GM19193 (cell line): Measurements from ENCODE around the gene ZDHHC1.

Source experiments
- POLR2A ChIP-seq: IDR thresholded peaks from 4 replicates; pipeline ENCODE4 v1.6.1; 2011; ENCODE audit not compliant: insufficient read depth, insufficient read length; ENCODE audit errors: extremely low read depth

ZDHHC1 gene

DNA sequence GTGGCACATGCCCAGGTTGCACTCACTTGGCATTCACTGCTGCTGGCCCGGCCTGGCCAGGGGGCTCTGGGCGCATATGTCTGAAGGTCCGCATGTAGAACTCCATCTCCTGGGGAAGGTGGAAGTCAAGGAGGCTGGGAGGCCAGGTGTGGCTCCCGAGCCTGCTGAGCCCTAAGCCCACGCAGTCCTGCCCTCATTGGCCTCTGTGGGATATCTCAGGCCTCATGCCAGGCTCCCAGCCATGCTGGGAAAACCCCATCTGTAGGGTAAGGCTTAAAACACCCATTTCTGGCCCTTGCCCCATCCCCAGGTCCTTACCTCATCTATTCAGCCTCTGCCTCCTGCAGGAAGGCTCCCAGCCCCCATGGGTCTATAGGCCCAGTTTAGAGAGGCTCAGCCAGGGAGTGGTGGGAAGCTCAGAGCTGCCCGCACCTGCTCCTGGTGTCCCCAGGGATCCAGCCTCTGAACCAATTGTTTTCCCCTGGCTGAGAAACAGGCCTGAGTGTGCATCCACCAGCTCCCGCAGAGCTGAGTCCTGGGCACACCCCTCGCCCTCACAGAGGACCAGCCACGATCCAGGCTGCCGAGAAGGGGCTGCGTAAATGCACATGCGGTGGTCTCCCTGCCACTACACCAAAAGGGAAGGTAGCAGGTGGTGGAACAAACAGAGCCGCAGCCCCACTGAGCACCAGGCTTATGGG, 20.7 kb downstream of the ZDHHC1 start:
- TF ChIP-seq POLR2A: no peak

DNA sequence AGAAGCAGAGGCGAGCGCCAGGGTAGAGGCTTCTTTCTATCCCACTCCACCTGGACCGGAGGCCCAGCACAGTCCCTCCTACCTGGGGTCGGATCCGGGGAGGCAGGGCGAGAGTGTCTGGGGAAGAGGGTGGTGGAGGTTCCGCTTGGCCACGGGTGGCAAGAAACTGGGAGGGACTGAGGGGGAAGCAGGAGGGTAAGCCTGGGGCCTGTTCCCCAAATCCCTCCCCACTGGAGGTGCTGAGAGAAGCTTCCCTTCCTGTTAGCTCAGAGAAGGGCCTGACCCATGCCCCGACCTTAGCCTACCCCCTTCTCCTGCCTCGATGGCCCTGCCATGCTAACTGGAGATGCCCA, 21.2 kb downstream of the ZDHHC1 start:
- TF ChIP-seq POLR2A: no peak

DNA sequence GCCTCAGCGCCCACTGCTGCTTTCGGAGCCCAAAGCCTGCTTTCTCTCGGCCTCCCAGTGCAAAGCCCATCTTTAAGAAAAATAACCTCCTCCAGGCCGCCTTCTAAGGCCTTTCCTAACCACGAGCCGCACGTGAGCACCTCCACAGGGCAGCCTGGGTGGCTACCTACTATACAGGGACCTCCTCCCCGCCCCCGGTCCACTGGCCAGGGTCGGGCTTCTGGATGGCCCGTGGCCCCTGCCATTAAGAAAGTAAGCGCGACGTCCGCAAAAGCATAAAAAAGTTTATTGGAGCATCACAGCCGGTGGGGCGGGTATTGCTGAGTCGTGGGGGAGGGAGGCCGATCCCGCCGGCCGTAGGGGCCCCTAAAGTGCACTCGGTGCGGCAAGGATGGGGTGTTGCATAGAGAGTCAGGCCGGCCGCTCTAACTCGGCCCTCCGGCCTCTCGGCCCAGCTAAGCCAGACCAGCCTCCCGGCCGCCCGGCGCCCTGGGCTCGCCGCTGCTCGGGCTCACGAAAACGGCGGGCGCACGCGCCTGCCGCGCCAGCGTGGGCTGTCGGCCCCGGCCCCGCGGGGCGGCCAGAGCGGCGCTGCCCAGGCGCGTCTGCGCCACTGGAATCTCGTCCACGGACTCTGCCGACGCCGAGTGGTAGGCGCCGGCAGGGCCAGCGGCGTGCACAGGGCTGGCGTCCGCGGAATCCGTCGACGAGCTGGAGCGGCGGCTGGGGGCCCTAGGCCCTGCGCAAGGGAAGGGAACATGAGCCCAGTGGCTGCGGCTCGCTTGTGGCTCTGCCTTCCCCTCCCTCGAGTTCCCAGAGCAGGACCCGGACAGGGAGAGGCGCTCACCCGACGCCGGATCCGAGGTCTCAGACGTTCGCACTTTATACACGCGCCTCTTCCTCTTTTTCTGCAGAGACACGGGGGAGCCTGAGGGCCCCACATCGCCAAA, 21.8 kb downstream of the ZDHHC1 start:
- TF ChIP-seq POLR2A: no peak

DNA sequence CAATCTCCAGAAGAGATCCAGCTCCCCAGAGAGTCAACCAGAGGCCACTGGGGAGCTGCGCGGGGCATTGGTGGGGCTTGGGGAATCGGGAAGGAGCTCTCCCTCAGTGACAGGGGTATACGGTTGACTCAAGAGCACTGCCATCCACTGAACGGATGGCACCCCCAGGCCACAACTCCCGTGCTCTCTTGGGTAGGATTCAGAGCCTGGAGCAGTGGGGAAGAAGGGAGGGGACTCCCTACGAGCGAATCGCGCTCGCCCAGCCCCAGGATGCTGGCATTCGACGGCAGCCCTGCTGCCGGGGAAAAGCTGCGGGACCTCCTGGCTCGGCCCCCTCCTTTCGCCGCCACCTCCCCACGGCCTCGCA, 22.5 kb downstream of the ZDHHC1 start:
- no peak for TF ChIP-seq POLR2A

GRCh38 chr16:67393111-67393787, 23.0 kb downstream of the ZDHHC1 start, which contains the start of gene TPPP3:
Gene TPPP3 (minus strand): TSS chr16:67393498. CDS start chr16:67391111, 2,387 bp downstream.
- no peak for TF ChIP-seq POLR2A

- no peak for TF ChIP-seq POLR2A
Measured at GRCh38 chr16:67392301-67393059, 23.8 kb downstream of the ZDHHC1 start.

DNA sequence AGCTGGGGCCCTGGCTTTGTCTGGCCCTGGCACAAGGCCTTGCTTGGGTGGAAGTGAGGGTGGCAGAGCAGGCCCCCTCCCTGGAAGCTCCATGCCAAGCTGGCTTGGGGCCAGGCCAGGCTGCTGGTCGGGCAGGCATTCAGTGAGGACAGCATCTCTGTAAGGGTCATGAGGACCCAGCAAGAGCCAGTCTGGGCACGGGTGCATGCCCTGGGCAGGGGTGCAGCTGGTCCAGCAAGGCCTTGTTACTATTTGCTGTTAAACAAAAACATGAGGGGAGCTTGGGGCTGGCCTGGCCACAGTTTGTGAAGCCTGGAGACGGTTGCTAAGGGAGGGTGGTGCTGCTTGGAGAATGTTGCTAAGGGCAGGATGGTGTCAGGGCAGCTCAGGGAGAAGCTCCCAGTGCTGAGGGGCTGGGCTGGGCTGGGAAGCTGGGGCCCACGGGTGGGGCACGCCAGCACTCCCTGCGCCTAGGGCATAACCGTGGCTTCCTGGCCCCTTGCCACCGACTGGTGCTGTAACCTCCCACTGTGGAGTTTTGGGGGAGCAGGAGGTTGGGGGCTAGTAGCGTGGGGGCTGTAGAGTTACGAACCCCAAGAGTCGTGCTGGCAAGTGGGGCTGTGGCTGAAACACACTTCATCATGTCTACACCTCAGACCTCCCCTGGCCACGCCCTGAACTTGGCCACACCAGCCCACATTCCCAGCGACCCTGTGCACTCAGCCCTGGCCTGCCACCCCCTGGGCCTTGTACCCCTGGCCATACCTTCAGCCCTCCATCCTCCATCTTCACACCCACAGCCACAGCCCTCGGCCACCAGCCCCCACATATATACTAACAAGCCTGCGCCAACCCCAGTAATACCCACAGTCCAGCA, 24.6 kb downstream of the ZDHHC1 start:
- TF ChIP-seq POLR2A: no peak

GRCh38 chr16:67390816-67391423, 25.4 kb downstream of the ZDHHC1 start:
- TF ChIP-seq POLR2A: no peak

DNA sequence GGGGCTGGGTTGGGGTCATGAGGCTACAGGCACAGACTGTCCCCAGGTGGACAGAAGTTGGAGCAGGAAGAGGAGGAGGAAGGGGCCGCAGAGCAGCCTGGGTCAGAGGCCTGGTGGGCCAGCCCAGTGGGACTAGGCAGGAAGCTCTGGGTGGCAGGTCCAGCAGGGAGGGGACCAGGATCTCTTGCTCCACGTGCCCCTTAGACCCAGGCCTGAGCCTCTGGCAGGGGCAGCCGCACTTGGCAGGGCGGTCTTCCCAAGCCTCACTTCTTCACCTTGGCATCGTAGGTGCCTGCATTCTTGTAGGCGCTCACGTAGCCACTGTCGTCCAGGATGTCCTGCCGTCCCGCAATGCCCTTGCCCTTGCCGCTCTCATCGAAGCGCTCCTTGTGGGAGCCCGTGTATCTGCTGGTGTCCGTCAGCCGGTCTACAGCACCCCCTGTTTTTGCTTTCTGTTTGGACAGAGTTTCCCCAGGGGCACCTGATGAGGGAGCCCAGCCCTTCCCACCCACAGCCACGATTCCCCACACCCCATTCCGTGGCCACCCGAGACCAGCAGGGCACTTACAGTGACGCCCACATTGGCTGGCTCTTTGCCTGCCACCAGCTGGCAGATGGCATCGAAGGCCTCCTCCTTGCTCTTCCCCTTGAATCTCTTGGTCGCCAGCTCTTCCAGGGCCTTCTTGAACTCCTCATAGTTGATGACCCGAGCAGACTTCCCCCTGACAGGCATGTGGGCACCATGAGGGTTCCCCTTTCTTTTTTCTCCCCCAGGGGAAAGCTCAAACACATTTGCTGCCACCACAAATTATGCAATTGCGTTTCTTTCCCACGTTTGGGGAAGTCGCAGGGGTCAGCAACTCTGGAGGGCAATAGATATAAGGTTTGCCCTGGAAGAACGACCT, 26.1 kb downstream of the ZDHHC1 start:
- no peak for TF ChIP-seq POLR2A

- TF ChIP-seq POLR2A: no peak
Measured at GRCh38 chr16:67388591-67388990, 27.7 kb downstream of the ZDHHC1 start.

DNA sequence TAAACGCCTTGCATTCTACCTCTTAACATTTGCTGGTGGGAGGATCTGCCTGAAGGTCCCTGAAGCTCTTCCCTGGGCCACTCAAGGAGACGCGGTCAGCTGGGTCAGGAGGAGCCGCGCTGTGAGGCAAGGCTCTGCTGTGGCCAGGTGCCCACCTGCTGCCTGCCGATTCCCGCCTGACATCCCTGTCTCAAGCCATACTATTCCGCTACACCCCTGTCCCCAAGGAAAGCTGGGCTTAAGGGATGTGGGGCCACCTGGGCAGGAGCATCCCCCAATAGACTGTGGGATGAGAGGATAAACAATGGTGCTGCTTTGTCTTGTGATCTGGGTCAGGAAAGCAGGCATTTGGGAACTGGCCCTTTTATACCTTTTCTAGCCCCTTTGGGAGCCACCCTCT, 28.1 kb downstream of the ZDHHC1 start:
- TF ChIP-seq POLR2A: no peak

DNA sequence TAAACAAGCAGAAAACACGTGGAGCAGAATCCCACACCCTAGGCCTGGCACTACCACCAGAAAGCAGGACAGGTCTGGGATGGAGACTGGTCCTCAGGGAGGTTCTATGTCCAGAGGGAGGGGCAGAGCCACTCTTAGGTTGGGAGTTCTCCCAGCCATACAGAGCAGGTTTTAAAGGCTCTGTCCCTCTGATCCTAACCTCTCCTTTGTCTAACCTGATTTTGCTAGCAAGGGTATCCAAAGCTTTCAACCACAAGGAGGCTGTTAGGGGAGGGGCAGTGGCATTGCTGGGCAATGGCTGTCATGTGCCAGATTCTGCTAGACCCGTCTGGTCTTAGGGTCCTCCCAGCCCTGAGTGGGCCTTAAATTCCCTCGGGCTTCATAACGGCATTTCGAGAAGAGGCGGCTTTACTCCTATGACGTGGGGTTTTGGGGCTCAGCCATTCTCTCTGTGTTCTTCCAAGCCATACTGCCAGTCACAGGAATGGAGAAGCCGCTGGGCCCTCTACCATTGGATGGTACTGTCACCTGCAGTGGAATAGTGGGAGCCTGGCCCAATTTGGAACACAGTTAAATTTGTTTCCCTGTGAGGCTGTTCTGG, 28.7 kb downstream of the ZDHHC1 start:
- no peak for TF ChIP-seq POLR2A
